Astrocyte (in vitro differentiated cells and primary cell): Measurements from ENCODE around the gene WT1. TPM values are rescaled to one million over a fixed set of nuclear protein-coding genes. Genes with fewer than 3 reads are reported as not detected.

Experiments used
- DNase-seq: peaks from one replicate; pipeline ENCODE4 v3.0.0-alpha.2; 2010; ENCODE audit warnings: low read depth
- FAIRE-seq: peaks from 2 replicates; lab custom pipeline; 2011; peaks lifted over from hg19 to GRCh38; lab: Jason Lieb, UNC
- H2AFZ ChIP-seq: 2 replicates; pipeline ENCODE4 v1.6.0; 2012; ENCODE audit warnings: low read depth, low read length, inconsistent platforms
- H3K27ac ChIP-seq: 2 replicates; pipeline ENCODE4 v1.5.1; 2011; ENCODE audit warnings: low read depth, low read length, inconsistent platforms
- H3K27me3 ChIP-seq: 2 replicates; pipeline ENCODE4 v1.6.0; 2011; ENCODE audit warnings: low read length, inconsistent platforms; ENCODE audit not compliant: insufficient read depth
- H3K36me3 ChIP-seq: 2 replicates; pipeline ENCODE4 v1.5.1; 2011; ENCODE audit warnings: low read length, inconsistent platforms; ENCODE audit not compliant: insufficient read depth
- H3K4me1 ChIP-seq: 2 replicates; pipeline ENCODE4 v1.5.1; 2011; ENCODE audit warnings: low read length, inconsistent platforms; ENCODE audit not compliant: insufficient read depth
- H3K4me2 ChIP-seq: 2 replicates; pipeline ENCODE4 v1.6.0; 2012; ENCODE audit warnings: low read length, inconsistent platforms
- H3K4me3 ChIP-seq: 2 replicates; pipeline ENCODE4 v1.5.1; 2011; ENCODE audit warnings: low read depth, mild to moderate bottlenecking, low read length, inconsistent platforms; ENCODE audit not compliant: insufficient read depth
- H3K79me2 ChIP-seq: 2 replicates; pipeline ENCODE4 v1.6.0; 2012; ENCODE audit warnings: mild to moderate bottlenecking, low read length, inconsistent platforms; ENCODE audit not compliant: insufficient read depth
- H3K9ac ChIP-seq: 2 replicates; pipeline ENCODE4 v1.6.0; 2012; ENCODE audit warnings: mild to moderate bottlenecking, low read length, inconsistent platforms
- H3K9me3 ChIP-seq: 2 replicates; pipeline ENCODE4 v1.5.1; 2012; ENCODE audit warnings: low read depth, mild to moderate bottlenecking, low read length, inconsistent platforms; ENCODE audit not compliant: insufficient read depth
- H4K20me1 ChIP-seq: 2 replicates; pipeline ENCODE4 v1.6.0; 2012; ENCODE audit warnings: low read length, inconsistent platforms; ENCODE audit not compliant: insufficient read depth
- H3K27ac Mint-ChIP-seq: one replicate; pipeline ENCODE4 v1.8.0; 2021; ENCODE audit warnings: mild to moderate bottlenecking, mixed read lengths; ENCODE audit not compliant: unreplicated experiment
- H3K27me3 Mint-ChIP-seq: one replicate; pipeline ENCODE4 v1.8.0; 2021; ENCODE audit warnings: low read depth, mixed read lengths; ENCODE audit not compliant: unreplicated experiment
- H3K36me3 Mint-ChIP-seq: one replicate; pipeline ENCODE4 v1.8.0; 2021; ENCODE audit warnings: low read depth, mixed read lengths; ENCODE audit not compliant: unreplicated experiment
- H3K4me1 Mint-ChIP-seq: one replicate; pipeline ENCODE4 v1.8.0; 2021; ENCODE audit warnings: low read depth, mixed read lengths; ENCODE audit not compliant: unreplicated experiment
- H3K4me3 Mint-ChIP-seq: one replicate; pipeline ENCODE4 v1.8.0; 2021; ENCODE audit warnings: mild to moderate bottlenecking, moderate library complexity, mixed read lengths; ENCODE audit not compliant: unreplicated experiment
- H3K9me3 Mint-ChIP-seq: one replicate; pipeline ENCODE4 v1.8.0; 2021; ENCODE audit warnings: mild to moderate bottlenecking, mixed read lengths; ENCODE audit not compliant: unreplicated experiment
- EZH2 ChIP-seq: IDR thresholded peaks from 2 replicates; pipeline ENCODE4 v1.6.1; 2012; ENCODE audit warnings: mild to moderate bottlenecking, low read length, inconsistent platforms; ENCODE audit not compliant: insufficient read depth
- total RNA-seq: library from RNA; stranded (reverse); gene quantifications from 2 replicates; pipeline ENCODE4 v1.2.1, GENCODE V29; 2021
- TF ChIP-seq, protein P1 (sequence below): IDR thresholded peaks from 2 replicates; pipeline ENCODE4 v1.5.1; 2011; ENCODE audit warnings: low read depth, mild to moderate bottlenecking, inconsistent platforms, low read length, moderate library complexity; ENCODE audit not compliant: insufficient read depth

Gene WT1
- total RNA-seq, 1 donor from 2014 or later = 0.45 TPM

DNA sequence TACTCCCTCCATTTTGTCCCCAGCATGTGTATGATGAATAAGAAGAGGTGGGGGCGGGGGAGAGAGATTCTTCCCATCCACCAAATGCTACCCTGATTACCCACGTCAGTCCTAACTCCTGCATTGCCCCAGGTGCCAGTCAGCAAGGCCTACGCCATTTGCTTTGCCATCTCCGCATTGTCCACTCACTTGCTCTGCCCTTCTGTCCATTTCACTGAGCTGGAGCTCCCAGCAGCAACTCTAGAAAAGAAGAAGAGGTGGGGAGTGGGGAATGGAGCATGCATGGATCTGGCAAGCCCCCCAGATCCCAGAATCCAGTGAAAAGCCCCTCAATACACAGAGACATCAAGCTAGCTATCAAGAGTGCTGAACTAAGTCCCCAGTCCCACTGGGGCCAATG is 19.0 kb downstream of the WT1 start:
- Mint-ChIP-seq H3K9me3 (no peaks in the 10 kb centered on the region), H3K4me3 (no peak overlapping the region), H3K36me3 (no peaks in the 10 kb centered on the region), H3K4me1 (peaks cover 25% of the 10 kb centered on the region), H3K27ac (no peak overlapping the region), H3K27me3 (peaks cover 15% of the 10 kb centered on the region)
- Histone ChIP-seq H2AFZ (no peak overlapping the region), H3K79me2 (no peaks in the 10 kb centered on the region), H3K9ac (no peak overlapping the region), H3K36me3 (no peaks in the 10 kb centered on the region), H3K27me3 (peaks cover 7% of the 10 kb centered on the region), H3K4me1 (no peaks in the 10 kb centered on the region), H4K20me1 (no peaks in the 10 kb centered on the region), H3K27ac (no peak overlapping the region), H3K4me2 (no peak overlapping the region), H3K9me3 (no peaks in the 10 kb centered on the region), H3K4me3 (no peak overlapping the region)
- no peak for DNase-seq
- TF ChIP-seq, protein P1, sequence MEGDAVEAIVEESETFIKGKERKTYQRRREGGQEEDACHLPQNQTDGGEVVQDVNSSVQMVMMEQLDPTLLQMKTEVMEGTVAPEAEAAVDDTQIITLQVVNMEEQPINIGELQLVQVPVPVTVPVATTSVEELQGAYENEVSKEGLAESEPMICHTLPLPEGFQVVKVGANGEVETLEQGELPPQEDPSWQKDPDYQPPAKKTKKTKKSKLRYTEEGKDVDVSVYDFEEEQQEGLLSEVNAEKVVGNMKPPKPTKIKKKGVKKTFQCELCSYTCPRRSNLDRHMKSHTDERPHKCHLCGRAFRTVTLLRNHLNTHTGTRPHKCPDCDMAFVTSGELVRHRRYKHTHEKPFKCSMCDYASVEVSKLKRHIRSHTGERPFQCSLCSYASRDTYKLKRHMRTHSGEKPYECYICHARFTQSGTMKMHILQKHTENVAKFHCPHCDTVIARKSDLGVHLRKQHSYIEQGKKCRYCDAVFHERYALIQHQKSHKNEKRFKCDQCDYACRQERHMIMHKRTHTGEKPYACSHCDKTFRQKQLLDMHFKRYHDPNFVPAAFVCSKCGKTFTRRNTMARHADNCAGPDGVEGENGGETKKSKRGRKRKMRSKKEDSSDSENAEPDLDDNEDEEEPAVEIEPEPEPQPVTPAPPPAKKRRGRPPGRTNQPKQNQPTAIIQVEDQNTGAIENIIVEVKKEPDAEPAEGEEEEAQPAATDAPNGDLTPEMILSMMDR = no peak
- TF ChIP-seq EZH2 = no peak
- FAIRE-seq = no peak

DNA sequence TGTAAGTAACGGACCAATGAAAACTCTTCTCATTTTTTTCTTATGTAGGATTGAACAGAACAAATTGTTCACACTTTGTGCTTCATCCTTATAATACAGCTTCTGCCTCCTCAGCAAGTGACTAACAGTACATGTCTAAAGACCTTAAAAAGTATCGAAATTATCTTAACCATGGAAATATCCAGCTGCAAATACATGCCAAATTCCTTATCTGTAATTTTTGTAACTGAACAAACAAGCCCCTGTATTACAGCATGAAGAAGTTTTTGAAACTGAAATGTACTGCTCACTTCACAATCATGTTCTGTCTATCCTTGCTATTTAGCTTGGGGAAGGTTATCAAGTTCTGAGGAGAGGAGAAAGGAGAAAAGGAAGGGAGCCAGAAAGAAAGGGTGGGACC is 20.4 kb downstream of the WT1 start:
- no peaks in the 10 kb centered on the region for H3K4me1 ChIP-seq
- DNase-seq (no peak), FAIRE-seq (no peak)
- no peaks in the 10 kb centered on the region for H3K9me3 Mint-ChIP-seq
- peaks cover 19% of the 10 kb centered on the region for H3K27me3 Mint-ChIP-seq
- H3K79me2 ChIP-seq = no peaks in the 10 kb centered on the region
- TF ChIP-seq EZH2 = no peak
- TF ChIP-seq, protein P1 = no peak
- peaks cover 18% of the 10 kb centered on the region for H3K4me1 Mint-ChIP-seq
- H3K9ac ChIP-seq = no peak overlapping the region
- H3K4me2 ChIP-seq = no peak overlapping the region
- no peak overlapping the region for H3K27ac Mint-ChIP-seq
- no peak overlapping the region for H2AFZ ChIP-seq
- peaks cover 7% of the 10 kb centered on the region for H3K27me3 ChIP-seq
- H3K9me3 ChIP-seq = no peaks in the 10 kb centered on the region
- no peak overlapping the region for H3K4me3 ChIP-seq
- H3K36me3 Mint-ChIP-seq = no peaks in the 10 kb centered on the region
- no peaks in the 10 kb centered on the region for H3K36me3 ChIP-seq
- no peak overlapping the region for H3K4me3 Mint-ChIP-seq
- no peaks in the 10 kb centered on the region for H4K20me1 ChIP-seq
- no peak overlapping the region for H3K27ac ChIP-seq

DNA sequence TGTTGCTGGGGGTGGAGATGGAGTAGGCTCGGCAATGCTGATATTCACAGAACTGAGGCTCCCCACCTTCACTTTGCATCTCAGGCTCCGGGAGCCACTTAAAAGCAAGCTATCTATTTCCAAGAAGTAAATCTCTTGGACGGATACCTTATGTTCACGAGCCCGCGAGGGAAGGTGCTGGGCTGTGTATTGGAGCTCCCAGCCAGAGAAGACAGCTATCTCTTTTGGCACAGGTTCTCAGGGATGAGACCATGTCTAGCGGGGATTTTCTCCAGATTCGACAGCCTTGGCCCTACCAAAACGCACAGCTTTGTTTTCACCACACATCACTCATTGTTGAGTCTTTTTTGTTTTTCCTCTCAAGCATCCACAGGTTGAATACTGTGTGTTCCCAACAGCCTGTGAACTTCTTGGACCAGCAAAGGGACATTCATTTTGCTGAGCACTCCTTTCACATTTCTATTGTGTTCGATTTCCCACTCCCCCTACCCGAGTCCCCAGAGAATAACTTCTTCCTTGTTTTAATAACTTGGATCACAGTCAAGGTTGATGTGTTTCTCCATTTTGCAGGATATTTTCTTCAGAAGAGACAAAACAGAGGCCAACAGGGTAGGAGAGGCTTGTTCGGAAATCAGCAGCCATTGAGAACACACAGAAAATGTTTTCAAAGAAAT is 23.3 kb downstream of the WT1 start:
- H3K4me3 ChIP-seq = no peak overlapping the region
- FAIRE-seq = no peak
- DNase-seq = no peak
- Mint-ChIP-seq H3K36me3 (no peaks in the 10 kb centered on the region), H3K4me3 (no peak overlapping the region), H3K27ac (no peak overlapping the region), H3K27me3 (peaks cover 23% of the 10 kb centered on the region), H3K4me1 (no peaks in the 10 kb centered on the region), H3K9me3 (no peaks in the 10 kb centered on the region)
- no peak overlapping the region for H3K27ac ChIP-seq
- H2AFZ ChIP-seq = no peak overlapping the region
- H3K79me2 ChIP-seq = no peaks in the 10 kb centered on the region
- TF ChIP-seq EZH2 = no peak
- H4K20me1 ChIP-seq = no peaks in the 10 kb centered on the region
- no peak overlapping the region for H3K4me2 ChIP-seq
- no peaks in the 10 kb centered on the region for H3K9me3 ChIP-seq
- H3K36me3 ChIP-seq = no peaks in the 10 kb centered on the region
- peaks cover 9% of the 10 kb centered on the region for H3K27me3 ChIP-seq
- H3K4me1 ChIP-seq = no peaks in the 10 kb centered on the region
- no peak overlapping the region for H3K9ac ChIP-seq
